Mesenchymal stem cell (in vitro differentiated cells and primary cell): ENCODE data around the gene TWIST2.

Experiments
- DNase-seq: peaks from one replicate; pipeline ENCODE4 v3.0.0-alpha.2; 2013
- H2AFZ ChIP-seq: one replicate; pipeline ENCODE4 v1.6.1; 2013; ENCODE audit warnings: low read depth, mild to moderate bottlenecking, control low read depth, inconsistent platforms, low read length, moderate library complexity
- H2AK5ac ChIP-seq: 2 replicates; pipeline ENCODE4 v1.6.1; 2013; ENCODE audit warnings: low read length, moderate library complexity, mild to moderate bottlenecking, inconsistent platforms; ENCODE audit not compliant: severe bottlenecking
- H2BK120ac ChIP-seq: one replicate; pipeline ENCODE4 v1.6.1; 2013; ENCODE audit warnings: low read depth, mild to moderate bottlenecking, inconsistent platforms, low read length, moderate library complexity
- H2BK12ac ChIP-seq, 2 experiments: one replicate each; pipeline ENCODE4 v1.6.1; 2013; ENCODE audit warnings: inconsistent platforms in 2 of 2, low read length in 2 of 2, mild to moderate bottlenecking in 2 of 2, moderate library complexity in 2 of 2, control low read depth in 1 of 2
- H2BK15ac ChIP-seq: one replicate; pipeline ENCODE4 v1.6.1; 2013; ENCODE audit warnings: mild to moderate bottlenecking, low read depth, inconsistent platforms; ENCODE audit not compliant: poor library complexity, severe bottlenecking
- H2BK5ac ChIP-seq: 2 replicates; pipeline ENCODE4 v1.6.1; 2013; ENCODE audit warnings: low read depth, mild to moderate bottlenecking, low read length, control low read depth, inconsistent platforms; ENCODE audit not compliant: poor library complexity, severe bottlenecking
- H3K14ac ChIP-seq, 2 experiments: one replicate each; pipeline ENCODE4 v1.6.1; 2013; ENCODE audit warnings: inconsistent platforms in 2 of 2, low read length in 2 of 2, control low read depth in 1 of 2, mild to moderate bottlenecking in 1 of 2, moderate library complexity in 1 of 2
- H3K18ac ChIP-seq, 2 experiments: one replicate each; pipeline ENCODE4 v1.6.1; 2013; ENCODE audit warnings: inconsistent platforms in 2 of 2, low read length in 2 of 2, control low read depth in 1 of 2, low read depth in 1 of 2, mild to moderate bottlenecking in 1 of 2
- H3K23ac ChIP-seq, 2 experiments: one replicate each; pipeline ENCODE4 v1.6.1; 2013; ENCODE audit warnings: inconsistent platforms in 2 of 2, low read length in 2 of 2, mild to moderate bottlenecking in 2 of 2, moderate library complexity in 2 of 2, control low read depth in 1 of 2
- H3K27ac ChIP-seq: 2 replicates; pipeline ENCODE4 v1.5.1; 2013; ENCODE audit warnings: mild to moderate bottlenecking, moderate library complexity, low read length, control low read depth, inconsistent platforms; ENCODE audit not compliant: poor library complexity, severe bottlenecking
- H3K27me3 ChIP-seq, 2 experiments: 2 replicates each; pipeline versions ENCODE4 v1.6.1 to v1.7.0; 2013; ENCODE audit warnings: low read length in 2 of 2, mild to moderate bottlenecking in 2 of 2, moderate library complexity in 2 of 2, control low read depth in 1 of 2, inconsistent platforms in 1 of 2; ENCODE audit not compliant: control insufficient read depth in 1 of 2, insufficient read depth in 1 of 2
- H3K36me3 ChIP-seq, 2 experiments: 2 replicates each; pipeline versions ENCODE4 v1.6.1 to v1.7.0; 2013; ENCODE audit warnings: low read length in 2 of 2, control low read depth in 1 of 2, inconsistent platforms in 1 of 2, low read depth in 1 of 2, mild to moderate bottlenecking in 1 of 2; ENCODE audit not compliant: insufficient read depth in 2 of 2, control insufficient read depth in 1 of 2
- H3K4ac ChIP-seq, 2 experiments: one replicate each; pipeline ENCODE4 v1.6.1; 2013; ENCODE audit warnings: inconsistent platforms in 2 of 2, low read length in 2 of 2, mild to moderate bottlenecking in 2 of 2, moderate library complexity in 2 of 2, control low read depth in 1 of 2, low read depth in 1 of 2
- H3K4me1 ChIP-seq: 2 replicates; pipeline ENCODE4 v1.6.1; 2013; ENCODE audit warnings: low read depth, low read length, control low read depth; ENCODE audit not compliant: control insufficient read depth, insufficient read depth
- H3K4me2 ChIP-seq: 2 replicates; pipeline ENCODE4 v1.6.1; 2013; ENCODE audit warnings: low read length, mild to moderate bottlenecking, inconsistent platforms; ENCODE audit not compliant: poor library complexity, severe bottlenecking
- H3K4me3 ChIP-seq, 2 experiments: 2 replicates each; pipeline versions ENCODE4 v1.5.1 to v1.7.0; 2013; ENCODE audit warnings: low read length in 2 of 2, mild to moderate bottlenecking in 2 of 2, control low read depth in 1 of 2, low read depth in 1 of 2; ENCODE audit not compliant: insufficient read depth in 1 of 2
- H3K79me1 ChIP-seq: replicated peaks from 2 replicates; pipeline ENCODE4 v1.6.1; 2013; ENCODE audit warnings: mild to moderate bottlenecking, control low read depth, low read length, inconsistent platforms; ENCODE audit not compliant: poor library complexity, severe bottlenecking
- H3K9ac ChIP-seq: 2 replicates; pipeline ENCODE4 v1.7.0; 2013; ENCODE audit warnings: mild to moderate bottlenecking, low read length, moderate library complexity
- H3K9me3 ChIP-seq: 2 replicates; pipeline ENCODE4 v1.7.0; 2013; ENCODE audit warnings: mild to moderate bottlenecking, low read length; ENCODE audit not compliant: control insufficient read depth
- H4K8ac ChIP-seq: one replicate; pipeline ENCODE4 v1.6.1; 2013; ENCODE audit warnings: inconsistent platforms, mild to moderate bottlenecking, low read length, moderate library complexity
- H4K91ac ChIP-seq: one replicate; pipeline ENCODE4 v1.6.1; 2013; ENCODE audit warnings: mild to moderate bottlenecking, low read length, inconsistent platforms
- WGBS: methylation state at CpG from one replicate; pipeline ENCODE4 v1.1.7; 2013; ENCODE audit warnings: mixed read lengths; 5-methylcytosine and 5-hydroxymethylcytosine counted together

Gene TWIST2

GRCh38 chr2:238950551-238950950, 102.7 kb downstream of the TWIST2 start:
- H2BK15ac ChIP-seq = no peak overlapping the region
- H3K4me2 ChIP-seq = no peak overlapping the region
- no peak for DNase-seq
- H2AK5ac ChIP-seq = no peak overlapping the region
- no peak overlapping the region for H4K8ac ChIP-seq
- no peak overlapping the region for H3K4me3 ChIP-seq
- no peaks in the 10 kb centered on the region for H3K79me1 ChIP-seq
- H3K18ac ChIP-seq = no peak overlapping the region
- no peak overlapping the region for H3K23ac ChIP-seq
- H2BK120ac ChIP-seq = no peak overlapping the region
- H3K27ac ChIP-seq = no peak overlapping the region
- H3K14ac ChIP-seq = no peak overlapping the region
- H4K91ac ChIP-seq = no peak overlapping the region
- no peaks in the 10 kb centered on the region for H3K9me3 ChIP-seq
- H2BK12ac ChIP-seq = peak overlapping the region in 1 of 2 experiments; percentile 23
- H3K4me1 ChIP-seq = peaks cover 6% of the 10 kb centered on the region
- no peak overlapping the region for H3K4ac ChIP-seq
- H3K9ac ChIP-seq = no peak overlapping the region
- 95% methylated on average over 13 of the region's 13 CpGs for WGBS
- no peak overlapping the region for H2BK5ac ChIP-seq
- no peaks in the 10 kb centered on the region for H3K27me3 ChIP-seq
- H2AFZ ChIP-seq = no peak overlapping the region
- H3K36me3 ChIP-seq = no peaks in the 10 kb centered on the region

DNA sequence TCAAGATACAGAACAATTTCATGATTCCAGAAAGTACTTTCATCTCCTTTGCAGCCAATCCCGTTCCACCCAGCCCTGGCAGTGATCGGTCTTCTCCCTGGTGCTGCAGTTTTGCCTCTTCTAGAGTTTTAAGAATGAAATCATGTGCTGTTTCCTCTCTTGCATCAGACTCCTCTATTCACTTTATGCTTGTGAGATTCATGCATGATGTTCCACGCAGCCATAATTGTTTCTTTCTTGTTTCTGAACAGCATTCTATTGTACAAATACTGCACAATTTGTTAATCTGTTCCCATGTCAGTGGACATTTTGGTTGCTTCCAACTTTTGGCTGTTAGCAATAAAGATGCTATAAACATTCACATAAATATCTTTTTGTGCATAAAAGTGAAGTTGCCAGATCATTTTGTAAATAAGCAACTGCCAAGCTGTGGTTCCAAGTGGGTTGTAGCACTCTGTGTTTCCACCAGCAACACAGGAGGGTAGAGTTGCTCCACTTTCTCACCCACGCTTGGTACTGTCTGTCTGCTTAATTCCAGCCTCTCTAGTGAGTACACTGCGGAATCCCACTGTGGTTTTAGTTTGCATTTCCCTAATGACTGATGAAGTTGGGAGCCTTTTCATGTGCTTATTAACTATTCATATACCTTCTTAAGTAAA, 104.5 kb downstream of the TWIST2 start:
- Histone ChIP-seq H3K18ac (no peak overlapping the region), H2BK120ac (no peak overlapping the region), H3K4ac (no peak overlapping the region), H2AK5ac (no peak overlapping the region), H3K79me1 (no peaks in the 10 kb centered on the region), H2BK15ac (no peak overlapping the region), H3K9ac (peak overlapping the region; percentile 16), H3K23ac (no peak overlapping the region), H3K4me3 (no peak overlapping the region), H3K14ac (no peak overlapping the region), H3K9me3 (no peaks in the 10 kb centered on the region), H3K4me2 (no peak overlapping the region), H3K4me1 (peaks cover 6% of the 10 kb centered on the region), H4K91ac (no peak overlapping the region), H2BK12ac (no peak overlapping the region), H2AFZ (no peak overlapping the region), H3K36me3 (no peaks in the 10 kb centered on the region), H4K8ac (no peak overlapping the region), H2BK5ac (no peak overlapping the region), H3K27ac (no peak overlapping the region), H3K27me3 (no peaks in the 10 kb centered on the region)
- no peak for DNase-seq
- 92% methylated on average over 4 of the region's 5 CpGs for WGBS

DNA sequence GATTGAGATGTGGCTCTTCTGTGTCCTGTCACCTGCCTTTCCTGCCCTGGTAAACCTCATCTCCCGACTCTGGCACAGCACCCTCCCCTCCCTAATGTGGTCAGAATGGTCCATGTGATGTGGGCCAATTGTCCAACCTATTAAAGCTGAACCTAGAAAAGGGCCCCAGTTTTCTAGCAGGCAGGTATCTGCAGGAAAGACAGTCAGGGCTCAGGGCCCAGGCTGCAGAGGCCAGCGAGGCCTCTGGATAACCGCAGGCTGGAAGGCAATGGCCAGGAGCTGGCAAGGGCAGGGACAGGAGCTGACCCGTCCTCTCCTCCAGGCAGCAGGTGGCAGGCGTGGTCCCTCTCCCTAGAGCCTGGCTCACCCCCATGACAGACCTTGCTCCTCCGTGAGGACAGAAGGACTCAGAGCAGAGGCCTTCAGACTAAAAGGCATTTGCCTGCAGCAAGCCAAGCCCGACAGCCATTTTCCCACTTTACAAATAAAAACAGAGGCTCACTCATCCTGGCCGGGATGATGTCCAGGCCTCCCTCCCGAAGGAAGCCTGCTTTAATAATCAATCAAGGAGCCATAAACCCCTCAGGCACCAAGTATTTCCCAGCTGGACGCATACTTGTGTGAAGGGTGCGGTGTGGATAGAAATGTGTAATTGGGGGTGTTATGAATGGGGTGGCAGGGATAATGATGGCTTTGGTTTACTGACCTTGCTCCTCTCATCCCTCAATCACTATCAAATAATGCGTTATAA, 107.1 kb downstream of the TWIST2 start:
- peak overlapping the region in 1 of 2 experiments; percentile 48 for H3K18ac ChIP-seq
- H3K79me1 ChIP-seq = no peaks in the 10 kb centered on the region
- H2BK120ac ChIP-seq = no peak overlapping the region
- H3K27ac ChIP-seq = no peak overlapping the region
- H2BK15ac ChIP-seq = no peak overlapping the region
- H2BK5ac ChIP-seq = no peak overlapping the region
- peak overlapping the region in 1 of 2 experiments; percentile 89 for H3K14ac ChIP-seq
- no peak overlapping the region for H2AK5ac ChIP-seq
- no peak overlapping the region for H3K9ac ChIP-seq
- H2BK12ac ChIP-seq = no peak overlapping the region
- no peak for DNase-seq
- H3K4ac ChIP-seq = no peak overlapping the region
- no peaks in the 10 kb centered on the region for H3K36me3 ChIP-seq
- H2AFZ ChIP-seq = peak overlapping the region; percentile 39
- peak overlapping the region; percentile 73 for H4K8ac ChIP-seq
- WGBS = 57% methylated on average over 7 of the region's 12 CpGs
- H3K27me3 ChIP-seq = no peaks in the 10 kb centered on the region
- no peaks in the 10 kb centered on the region for H3K9me3 ChIP-seq
- no peak overlapping the region for H3K4me3 ChIP-seq
- H4K91ac ChIP-seq = peak overlapping the region; percentile 73
- peak overlapping the region in 1 of 2 experiments; percentile 83 for H3K23ac ChIP-seq
- peaks cover 3% of the 10 kb centered on the region for H3K4me1 ChIP-seq
- no peak overlapping the region for H3K4me2 ChIP-seq

DNA sequence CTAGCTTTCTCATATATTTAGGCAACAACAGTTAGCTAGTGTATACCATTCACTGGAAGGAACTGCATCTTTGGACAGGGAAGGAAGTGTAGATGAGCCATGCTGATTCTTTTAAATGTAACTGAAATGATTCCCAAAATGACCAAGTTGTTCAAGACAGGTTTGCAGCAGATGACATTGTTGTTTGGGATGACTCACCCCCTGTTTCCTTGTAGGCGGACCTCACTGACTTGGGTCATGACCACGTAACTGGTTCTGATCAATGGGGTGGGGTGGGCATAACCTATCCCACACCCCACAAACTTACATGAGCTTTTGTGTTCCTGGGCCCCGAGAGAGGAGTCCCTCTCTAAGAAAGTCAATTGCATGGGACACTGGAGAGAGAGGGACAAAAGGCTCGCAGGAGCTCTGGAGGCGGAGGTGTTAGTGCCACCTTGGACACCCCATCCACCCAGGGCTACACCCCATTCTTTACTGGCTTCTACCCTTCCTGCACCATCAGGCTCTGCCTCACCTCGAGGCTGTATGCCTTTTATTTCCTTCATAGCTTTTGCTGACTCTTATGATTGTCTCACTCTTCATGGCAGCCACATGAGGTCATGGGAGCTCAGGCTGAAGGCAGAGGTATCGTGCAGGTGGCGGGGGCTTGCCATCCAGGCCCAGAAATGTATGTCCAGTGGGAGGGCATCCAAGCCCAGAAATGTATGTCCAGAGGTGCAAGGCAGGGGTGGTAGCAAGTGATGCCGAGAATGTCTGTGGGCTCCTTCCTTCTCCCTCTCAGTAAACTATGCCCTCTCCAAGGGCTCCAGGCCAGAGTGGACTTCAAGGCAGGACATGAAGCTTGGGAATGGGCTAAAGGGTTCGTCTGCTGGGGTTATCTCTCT, 108.0 kb downstream of the TWIST2 start:
- no peak overlapping the region for H2AK5ac ChIP-seq
- H3K36me3 ChIP-seq = no peaks in the 10 kb centered on the region
- WGBS = 71% methylated on average over 8 of the region's 10 CpGs
- no peak overlapping the region for H3K4me2 ChIP-seq
- H2BK15ac ChIP-seq = no peak overlapping the region
- H4K8ac ChIP-seq = no peak overlapping the region
- H3K27me3 ChIP-seq = no peaks in the 10 kb centered on the region
- H2AFZ ChIP-seq = no peak overlapping the region
- no peak overlapping the region for H3K14ac ChIP-seq
- H3K18ac ChIP-seq = no peak overlapping the region
- no peak overlapping the region for H3K23ac ChIP-seq
- H2BK12ac ChIP-seq = no peak overlapping the region
- no peak overlapping the region for H2BK120ac ChIP-seq
- no peak overlapping the region for H3K9ac ChIP-seq
- no peaks in the 10 kb centered on the region for H3K79me1 ChIP-seq
- no peak overlapping the region for H4K91ac ChIP-seq
- no peak overlapping the region for H3K4me3 ChIP-seq
- H3K27ac ChIP-seq = no peak overlapping the region
- peak; percentile 10 for DNase-seq
- H3K4ac ChIP-seq = no peak overlapping the region
- H3K9me3 ChIP-seq = no peaks in the 10 kb centered on the region
- no peak overlapping the region for H2BK5ac ChIP-seq
- H3K4me1 ChIP-seq = peaks cover 3% of the 10 kb centered on the region
